MG63 (cell line): ENCODE measurements around the gene LPCAT1. TPM values are rescaled to one million over a fixed set of nuclear protein-coding genes. Genes with fewer than 3 reads are reported as not detected.
"Not testable (repeated sequence)": the region's sequence is repeated elsewhere in the genome, so short reads cannot be mapped to it uniquely, and the experiment has no call there.

Experiments
- DNase-seq: peaks from one replicate; pipeline ENCODE4 v3.0.0-alpha.2; 2020
- H3K27me3 ChIP-seq: fragments of 250-450 bp; sonication (Bioruptor Pico); 2 replicates; pipeline ENCODE4 v1.5.1; 2020; ENCODE audit warnings: mild to moderate bottlenecking, moderate library complexity
- H3K36me3 ChIP-seq: fragments of 250-450 bp; sonication (Bioruptor Pico); 2 replicates; pipeline ENCODE4 v1.5.1; 2020; ENCODE audit warnings: mild to moderate bottlenecking, moderate library complexity
- H3K4me3 ChIP-seq: fragments of 250-450 bp; sonication (Bioruptor Pico); 2 replicates; pipeline ENCODE4 v1.5.1; 2020; ENCODE audit warnings: mild to moderate bottlenecking, moderate library complexity
- H3K9me3 ChIP-seq: fragments of 250-450 bp; sonication (Bioruptor Pico); 2 replicates; pipeline ENCODE4 v1.5.1; 2020; ENCODE audit warnings: mild to moderate bottlenecking, moderate library complexity
- total RNA-seq: library from RNA; depleted of rRNA; stranded (reverse); fragments of >200 nt; shearing (Covaris generic); gene quantifications from 2 replicates; pipeline ENCODE4 v1.2.3, GENCODE V29; 2014; ENCODE audit warnings: low replicate concordance

The LPCAT1 gene
- total RNA-seq, 1 experiment from 2014 or later: 166 TPM

- Histone ChIP-seq H3K9me3 (no peaks in the 10 kb centered on the region), H3K36me3 (peaks cover 92% of the 10 kb centered on the region), H3K4me3 (no peak overlapping the region), H3K27me3 (no peaks in the 10 kb centered on the region)
- no peak for DNase-seq
Observed at GRCh38 chr5:1483856-1484729, 39.7 kb downstream of the LPCAT1 start.

GRCh38 chr5:1483064-1483463, 40.7 kb downstream of the LPCAT1 start:
- Histone ChIP-seq H3K36me3 (peaks cover 92% of the 10 kb centered on the region), H3K27me3 (no peaks in the 10 kb centered on the region), H3K9me3 (no peaks in the 10 kb centered on the region), H3K4me3 (no peak overlapping the region)
- no peak for DNase-seq

DNA sequence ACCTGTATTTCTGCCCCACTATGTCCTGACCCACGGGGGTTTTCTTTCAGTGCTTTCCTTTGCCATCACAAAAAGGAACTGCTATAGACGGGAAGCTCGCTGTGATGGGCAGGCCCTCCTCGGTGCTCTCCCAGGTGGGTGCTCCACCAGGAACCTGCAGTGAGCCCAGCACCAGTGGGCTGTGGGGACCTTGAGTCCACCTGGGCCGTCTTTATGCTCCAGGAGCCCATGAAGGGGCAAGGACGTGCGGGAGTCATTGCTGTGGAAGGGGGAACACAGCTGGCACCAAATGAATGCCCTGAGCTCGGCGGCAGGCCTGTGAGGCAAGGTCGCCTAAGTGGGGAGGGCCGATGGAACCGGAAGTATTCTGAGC, 41.8 kb downstream of the LPCAT1 start:
- DNase-seq: no peak
- peaks cover 89% of the 10 kb centered on the region for H3K36me3 ChIP-seq

GRCh38 chr5:1481266-1481958, 42.3 kb downstream of the LPCAT1 start:
- peaks cover 89% of the 10 kb centered on the region for H3K36me3 ChIP-seq

More for the DNA sequence above, 41.8 kb downstream of the LPCAT1 start:
- Histone ChIP-seq H3K27me3 (no peaks in the 10 kb centered on the region), H3K4me3 (no peak overlapping the region), H3K9me3 (no peaks in the 10 kb centered on the region)

GRCh38 chr5:1480806-1481205, 43.0 kb downstream of the LPCAT1 start:
- DNase-seq: no peak
- H3K9me3 ChIP-seq: no peaks in the 10 kb centered on the region
- H3K36me3 ChIP-seq: peaks cover 89% of the 10 kb centered on the region
- no peaks in the 10 kb centered on the region for H3K27me3 ChIP-seq
- no peak overlapping the region for H3K4me3 ChIP-seq

More at GRCh38 chr5:1481266-1481958, 42.3 kb downstream of the LPCAT1 start:
- Histone ChIP-seq H3K9me3 (no peaks in the 10 kb centered on the region), H3K4me3 (no peak overlapping the region), H3K27me3 (no peaks in the 10 kb centered on the region)
- DNase-seq: no peak

DNA sequence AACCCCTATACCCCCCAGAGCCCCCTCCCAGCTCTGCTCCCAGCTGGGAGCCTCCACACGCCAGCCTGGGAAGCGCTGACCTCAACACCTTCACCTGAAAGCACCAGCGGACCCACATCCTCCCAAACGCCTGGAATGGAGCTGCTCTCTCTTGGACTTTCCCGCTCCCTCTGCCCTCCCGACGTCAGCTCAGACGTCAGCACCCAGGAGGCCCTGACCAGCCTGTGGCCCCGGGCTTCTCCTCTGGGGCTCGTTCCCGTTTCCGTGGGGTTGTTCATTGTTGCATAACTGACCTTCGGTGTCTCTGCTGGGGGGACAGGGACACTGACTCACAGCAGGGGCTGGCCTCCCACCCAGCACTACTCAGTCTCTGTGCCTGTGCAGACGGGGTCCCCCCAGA, 43.5 kb downstream of the LPCAT1 start:
- DNase-seq: no peak
- Histone ChIP-seq H3K9me3 (no peaks in the 10 kb centered on the region), H3K4me3 (no peak overlapping the region), H3K36me3 (peaks cover 87% of the 10 kb centered on the region), H3K27me3 (no peaks in the 10 kb centered on the region)

DNA sequence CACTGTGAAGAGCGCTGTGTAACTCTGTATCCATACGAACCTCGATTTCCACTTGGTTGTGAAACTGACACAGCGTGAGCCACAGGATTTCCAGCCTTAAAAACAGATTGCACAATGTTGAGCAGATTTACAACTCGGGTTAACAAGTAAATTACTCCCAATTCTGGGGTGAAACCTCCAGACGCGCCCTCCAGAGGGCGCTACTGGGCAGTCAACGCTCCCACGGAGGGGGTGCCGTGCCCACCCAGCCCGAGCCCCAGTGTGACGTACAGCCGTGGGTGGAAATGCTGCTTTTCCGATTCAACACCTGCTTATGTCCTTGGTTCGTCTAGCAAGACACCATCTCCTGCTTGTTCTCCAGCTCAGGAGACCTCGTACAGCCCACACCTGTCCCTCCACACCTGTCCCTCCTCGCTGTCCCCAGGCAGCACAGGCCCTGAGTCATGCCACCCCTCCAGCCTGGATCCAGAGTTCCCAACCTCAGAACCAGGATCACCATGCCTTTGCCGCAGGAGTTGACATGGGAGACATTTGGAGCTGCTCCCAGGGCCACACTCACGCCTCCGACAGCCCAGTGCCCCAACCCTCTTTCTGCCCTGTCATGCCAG, 44.1 kb downstream of the LPCAT1 start:
- Histone ChIP-seq H3K27me3 (no peaks in the 10 kb centered on the region), H3K4me3 (no peak overlapping the region), H3K36me3 (peaks cover 87% of the 10 kb centered on the region), H3K9me3 (no peaks in the 10 kb centered on the region)
- no peak for DNase-seq

DNA sequence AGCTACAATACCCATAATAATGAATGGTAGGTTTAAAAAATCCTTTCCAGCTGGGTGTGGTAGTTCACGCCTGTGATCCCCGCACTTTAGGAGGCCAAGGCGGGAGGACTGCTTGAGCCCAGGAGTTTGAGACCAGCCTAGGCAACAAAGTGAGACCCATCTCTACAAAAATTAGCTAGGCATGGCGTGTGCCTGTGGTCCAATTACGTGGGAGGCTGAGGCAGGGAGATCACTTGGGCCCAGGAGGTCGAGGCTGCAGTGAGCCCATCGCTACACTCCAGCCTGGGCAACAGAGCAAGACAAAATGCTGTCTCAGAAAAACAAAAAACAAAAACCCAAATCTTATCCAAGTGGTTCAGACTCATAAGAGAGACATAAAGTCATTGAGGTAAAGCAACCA, 44.7 kb downstream of the LPCAT1 start:
- H3K36me3 ChIP-seq: peaks cover 87% of the 10 kb centered on the region
- no peaks in the 10 kb centered on the region for H3K9me3 ChIP-seq
- no peaks in the 10 kb centered on the region for H3K27me3 ChIP-seq
- no peak overlapping the region for H3K4me3 ChIP-seq
- no peak for DNase-seq

DNA sequence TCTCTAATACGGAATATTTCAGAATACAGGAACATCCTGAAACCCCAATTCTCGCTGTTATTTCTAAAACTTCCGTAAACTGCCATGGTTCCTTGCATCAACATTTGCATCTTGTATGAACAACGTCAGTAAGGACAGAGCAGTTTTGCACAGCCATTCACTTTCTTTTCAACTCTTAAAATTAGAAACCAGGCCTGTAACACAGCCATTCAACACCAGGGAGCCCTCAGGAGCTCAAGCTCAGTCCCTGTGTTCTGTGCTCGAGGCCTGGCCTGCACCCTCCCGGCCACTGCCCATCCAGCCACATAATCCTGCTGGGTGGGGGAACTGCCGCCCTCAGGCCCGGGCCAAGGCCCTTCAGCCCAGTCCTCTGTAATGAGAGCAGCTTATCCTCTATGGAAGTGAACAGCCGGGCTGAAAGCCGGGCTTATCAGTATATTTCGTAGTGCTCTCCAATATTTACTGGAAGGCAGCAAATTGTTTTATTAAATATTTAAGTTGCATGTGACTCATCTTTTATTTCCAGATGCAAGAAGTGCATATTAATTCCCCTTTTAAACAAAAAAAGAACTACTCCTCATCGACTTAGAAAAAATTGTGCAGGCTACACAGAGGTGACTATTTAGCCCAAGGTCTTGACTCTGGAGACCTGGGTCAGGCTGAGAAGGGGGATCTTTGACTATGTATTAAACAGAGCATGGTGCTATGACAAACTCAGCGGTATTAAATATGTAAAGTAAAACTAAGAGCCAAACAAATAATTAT, 45.3 kb downstream of the LPCAT1 start:
- Histone ChIP-seq H3K4me3 (no peak overlapping the region), H3K36me3 (peaks cover 89% of the 10 kb centered on the region), H3K27me3 (no peaks in the 10 kb centered on the region), H3K9me3 (no peaks in the 10 kb centered on the region)
- DNase-seq: no peak

- Histone ChIP-seq H3K36me3 (peaks cover 92% of the 10 kb centered on the region), H3K27me3 (no peaks in the 10 kb centered on the region), H3K4me3 (no peak overlapping the region), H3K9me3 (no peaks in the 10 kb centered on the region)
- peak; percentile 55 for DNase-seq
Observed at GRCh38 chr5:1477341-1477740, 46.4 kb downstream of the LPCAT1 start.

DNA sequence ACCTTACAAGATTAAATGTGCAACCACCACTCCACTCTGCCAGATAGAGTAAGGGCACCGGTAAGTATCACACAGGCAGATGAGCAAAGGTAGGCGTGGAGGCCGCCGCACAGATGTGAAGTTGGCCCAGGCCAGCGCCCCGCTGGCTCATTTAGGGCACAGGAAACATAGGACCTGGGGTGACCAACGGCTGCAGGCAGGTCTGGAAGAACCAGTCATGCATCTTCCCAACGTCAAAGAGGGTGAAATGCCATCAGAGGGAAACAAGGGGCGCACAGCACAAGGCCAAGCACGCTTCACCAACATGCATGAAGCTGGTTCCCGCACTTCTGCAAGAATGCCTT, 46.8 kb downstream of the LPCAT1 start:
- Histone ChIP-seq H3K4me3 (no peak overlapping the region), H3K27me3 (no peaks in the 10 kb centered on the region), H3K36me3 (peaks cover 94% of the 10 kb centered on the region), H3K9me3 (no peaks in the 10 kb centered on the region)
- no peak for DNase-seq

DNA sequence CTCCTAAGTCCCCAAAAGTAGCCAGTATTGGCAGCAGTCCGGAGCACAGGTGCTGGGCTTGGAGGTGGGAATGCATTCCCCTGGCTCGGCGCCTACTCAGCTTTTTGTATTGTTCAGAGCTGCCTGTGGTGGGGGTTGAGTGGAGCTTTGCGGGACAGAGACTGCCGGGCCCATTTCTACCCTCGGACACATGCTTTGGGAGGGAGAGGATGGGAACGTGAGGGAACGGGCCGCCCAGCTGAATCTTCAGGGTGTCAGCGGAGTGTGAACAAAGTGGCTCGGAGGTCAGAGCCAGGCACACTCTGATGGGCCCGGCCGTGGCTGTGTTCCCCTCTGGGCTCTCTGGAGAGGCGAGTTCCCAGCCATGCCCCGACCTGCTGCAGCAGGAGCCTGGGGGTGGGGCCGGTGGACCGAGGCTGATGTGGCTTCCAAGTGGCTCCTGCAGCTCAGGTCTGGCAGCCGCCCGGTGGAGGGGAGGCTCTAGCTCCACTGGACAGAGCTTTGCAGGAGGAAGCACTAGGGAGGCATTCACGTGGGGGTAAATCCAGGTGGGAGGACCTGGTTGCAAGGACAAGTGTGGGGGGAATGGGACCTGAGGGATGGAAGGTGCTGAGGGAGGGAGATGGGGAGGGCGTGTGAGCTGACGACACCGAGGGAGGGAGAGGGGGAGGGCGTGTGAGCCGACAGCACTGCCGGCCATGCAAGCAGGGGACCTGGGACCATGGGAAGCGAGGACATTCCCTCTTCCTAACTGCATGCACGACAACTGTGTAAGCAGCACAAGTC, 47.4 kb downstream of the LPCAT1 start:
- Histone ChIP-seq H3K9me3 (no peaks in the 10 kb centered on the region), H3K27me3 (no peaks in the 10 kb centered on the region), H3K4me3 (no peak overlapping the region), H3K36me3 (peaks cover 94% of the 10 kb centered on the region)
- DNase-seq: no peak

GRCh38 chr5:1475544-1475900, 48.2 kb downstream of the LPCAT1 start:
- H3K4me3 ChIP-seq, H3K9me3 ChIP-seq, DNase-seq, H3K27me3 ChIP-seq: not testable (repeated sequence)
- peaks cover 94% of the 10 kb centered on the region for H3K36me3 ChIP-seq

GRCh38 chr5:1474866-1475543, 48.8 kb downstream of the LPCAT1 start:
- H3K36me3 ChIP-seq: peaks cover 95% of the 10 kb centered on the region
- no peaks in the 10 kb centered on the region for H3K27me3 ChIP-seq
- no peak for DNase-seq
- H3K9me3 ChIP-seq: no peaks in the 10 kb centered on the region
- H3K4me3 ChIP-seq: no peak overlapping the region

DNA sequence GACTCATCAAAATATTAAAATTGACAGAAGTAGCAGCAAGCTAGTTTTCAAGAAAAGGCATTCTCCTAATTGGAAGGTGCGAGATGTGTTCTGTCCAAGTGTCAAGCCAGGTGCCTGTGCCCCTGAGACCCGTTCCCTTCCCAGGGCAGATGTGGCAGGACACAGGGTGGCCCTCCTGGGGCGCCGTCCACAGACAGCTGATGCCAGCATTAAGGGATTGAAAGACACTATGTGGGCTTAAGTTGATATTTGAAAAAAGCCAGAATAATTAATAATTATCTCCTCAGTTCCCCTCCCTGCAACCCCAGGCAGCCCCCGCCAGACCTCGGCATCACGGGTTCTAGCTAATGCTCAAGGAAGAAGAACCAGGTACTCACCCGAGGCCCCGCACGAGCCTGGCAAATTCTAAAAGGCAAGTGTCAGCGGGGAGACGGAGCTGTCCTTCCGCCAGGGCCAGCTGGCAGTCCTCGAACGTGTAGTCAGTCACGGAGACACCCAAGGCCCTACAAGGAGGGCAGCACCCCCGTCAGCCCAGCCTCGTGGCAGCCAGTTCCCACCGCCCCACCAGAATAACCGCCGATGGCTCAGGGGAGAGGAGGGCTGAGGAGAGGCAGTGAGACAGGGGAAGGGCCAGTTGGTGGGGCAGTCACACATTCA, 49.4 kb downstream of the LPCAT1 start:
- Histone ChIP-seq H3K4me3 (no peak overlapping the region), H3K36me3 (peaks cover 96% of the 10 kb centered on the region), H3K27me3 (no peaks in the 10 kb centered on the region), H3K9me3 (no peaks in the 10 kb centered on the region)
- DNase-seq: no peak
